ENCODE data around the gene NRXN3.

NRXN3 gene

DNA sequence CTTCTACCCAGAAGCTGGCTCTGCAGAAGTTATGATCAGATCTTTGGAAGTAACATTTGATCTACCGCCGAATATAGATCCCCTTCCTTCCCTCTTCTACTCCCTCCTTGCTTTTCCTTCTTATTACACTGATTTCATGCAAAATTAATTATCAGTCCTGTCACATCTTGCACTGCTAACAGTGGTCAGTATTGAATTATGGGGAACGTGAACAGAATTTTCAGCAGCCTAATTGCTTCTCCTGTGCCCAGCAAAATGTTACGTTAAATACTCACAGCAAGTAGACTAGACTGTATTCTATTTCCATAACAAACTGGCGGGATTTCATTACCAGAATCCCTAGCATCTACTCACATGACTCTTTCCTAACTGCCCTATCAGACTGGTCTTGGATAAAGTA is 1444.3 kb downstream of the NRXN3 start:
- DNase-seq (ENCODE audit: low read depth in 2 of 2): no peak

- DNase-seq (ENCODE audit: low read depth in 2 of 2): no peak
Observed at GRCh38 chr14:79627058-79627457, 1456.9 kb downstream of the NRXN3 start.

- no peak for DNase-seq (ENCODE audit: low read depth in 2 of 2)
Observed at GRCh38 chr14:79629411-79630287, 1459.5 kb downstream of the NRXN3 start.

- DNase-seq (ENCODE audit: low read depth in 2 of 2): no peak
Observed at GRCh38 chr14:79630288-79630960, 1460.3 kb downstream of the NRXN3 start.

- DNase-seq (ENCODE audit: low read depth in 2 of 2): no peak
Observed at GRCh38 chr14:79631276-79631675, 1461.1 kb downstream of the NRXN3 start.

GRCh38 chr14:79638672-79639266 is 1468.6 kb downstream of the NRXN3 start:
- DNase-seq (ENCODE audit: low read depth in 2 of 2): no peak

DNA sequence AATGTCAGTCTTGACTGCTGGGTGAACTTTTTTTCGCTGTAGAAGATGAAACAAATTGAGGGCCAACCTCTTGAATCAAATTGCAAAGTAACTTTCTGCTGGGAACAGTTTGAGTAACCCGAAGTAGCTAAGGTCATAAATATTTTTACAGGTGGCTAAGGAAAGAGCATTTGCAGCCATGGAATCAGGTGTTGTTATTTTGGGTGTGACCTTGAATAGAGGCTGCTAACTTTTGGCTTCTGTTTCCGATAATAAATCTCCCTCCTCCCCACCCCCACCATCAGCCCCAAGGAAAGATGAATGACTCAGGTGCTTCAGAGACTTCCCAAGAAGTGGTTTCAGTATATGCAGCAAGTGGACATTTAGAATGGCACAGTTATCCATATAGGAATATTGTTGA is 1469.4 kb downstream of the NRXN3 start:
- DNase-seq (ENCODE audit: low read depth in 2 of 2): no peak

GRCh38 chr14:79641371-79641770 is 1471.2 kb downstream of the NRXN3 start:
- no peak for DNase-seq (ENCODE audit: low read depth in 2 of 2)

DNA sequence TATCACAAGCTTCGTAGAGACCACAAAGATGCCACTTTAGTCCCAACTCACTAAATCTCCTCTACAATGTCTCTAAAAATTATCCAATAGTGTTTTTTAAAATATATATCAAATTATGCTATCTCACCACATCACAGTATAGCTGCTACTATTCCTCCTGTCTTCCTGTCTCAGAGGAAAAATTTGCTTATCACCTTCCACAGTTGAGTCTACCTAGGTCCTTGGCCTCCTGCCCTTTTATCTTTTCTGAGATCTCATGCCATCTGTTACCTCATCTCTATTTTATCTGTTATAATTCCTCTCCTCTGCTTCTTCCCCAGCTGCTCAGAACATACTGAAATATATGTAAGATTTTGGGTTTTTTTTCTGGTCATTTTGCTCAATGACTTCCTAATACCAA is 1473.0 kb downstream of the NRXN3 start:
- DNase-seq (ENCODE audit: low read depth in 2 of 2): no peak

GRCh38 chr14:79645753-79646362 is 1475.7 kb downstream of the NRXN3 start:
- no peak for DNase-seq (ENCODE audit: low read depth in 2 of 2)

DNA sequence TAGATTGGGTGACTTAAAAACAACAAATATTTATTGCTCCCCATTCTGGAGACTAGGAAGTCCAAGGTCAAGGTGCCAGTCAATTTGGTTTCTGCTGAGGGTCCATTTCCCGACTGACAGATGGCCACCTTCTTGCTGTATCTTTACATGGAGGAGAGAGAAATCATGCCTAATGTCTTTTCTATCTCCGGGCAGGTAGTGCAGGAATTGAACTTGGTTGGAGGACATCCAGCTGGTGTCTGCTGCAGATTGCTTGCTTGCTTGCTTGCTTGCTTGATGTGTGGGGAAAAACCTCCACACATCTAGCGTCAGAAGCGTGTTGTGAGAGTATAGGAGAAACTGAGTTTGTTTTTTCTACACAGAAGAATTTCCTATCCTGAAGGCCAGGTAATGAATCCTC is 1479.7 kb downstream of the NRXN3 start:
- no peak for DNase-seq (ENCODE audit: low read depth in 2 of 2)

- no peak for DNase-seq (ENCODE audit: low read depth in 2 of 2)
Observed at GRCh38 chr14:79652513-79653307, 1482.5 kb downstream of the NRXN3 start.

DNA sequence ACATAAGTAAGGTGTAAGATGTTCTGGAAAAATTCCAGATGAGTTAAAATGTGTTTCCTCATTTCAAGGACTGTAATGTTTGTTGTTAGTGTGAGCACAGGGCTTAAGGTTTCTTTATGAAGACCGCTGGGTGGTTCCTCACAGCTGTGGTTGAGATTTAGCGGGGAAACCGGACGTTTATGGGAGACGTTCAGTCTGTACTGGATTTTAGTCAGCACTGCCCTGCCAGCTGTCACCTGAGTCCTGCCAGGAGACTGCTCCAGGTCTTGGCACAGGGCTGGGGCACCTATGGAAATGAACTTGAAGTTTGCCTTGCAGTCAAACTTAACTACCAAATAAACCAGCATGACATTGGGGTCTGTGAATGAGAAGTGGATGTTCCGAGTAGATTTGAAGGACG is 1485.9 kb downstream of the NRXN3 start:
- no peak for DNase-seq (ENCODE audit: low read depth in 2 of 2)

DNA sequence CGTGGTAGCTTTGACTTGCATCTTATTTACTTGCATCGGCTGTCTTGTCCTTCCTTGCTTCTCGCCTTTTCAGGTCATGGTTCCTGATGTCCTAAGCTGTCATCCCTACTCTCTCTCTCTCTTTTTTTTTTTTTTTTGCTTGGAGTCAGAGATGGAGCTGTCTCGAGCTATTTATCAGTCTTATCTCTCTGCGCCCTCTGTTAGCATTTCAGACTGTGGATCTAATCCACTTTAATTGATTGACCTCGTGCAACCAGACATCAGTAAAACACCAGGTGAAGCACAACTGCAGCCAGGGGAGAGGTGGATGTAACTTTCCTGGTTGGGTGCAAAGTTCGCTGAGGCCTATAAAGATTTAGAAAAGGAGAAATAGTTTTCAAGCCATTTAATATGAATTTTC is 1486.3 kb downstream of the NRXN3 start:
- no peak for DNase-seq (ENCODE audit: low read depth in 2 of 2)

DNA sequence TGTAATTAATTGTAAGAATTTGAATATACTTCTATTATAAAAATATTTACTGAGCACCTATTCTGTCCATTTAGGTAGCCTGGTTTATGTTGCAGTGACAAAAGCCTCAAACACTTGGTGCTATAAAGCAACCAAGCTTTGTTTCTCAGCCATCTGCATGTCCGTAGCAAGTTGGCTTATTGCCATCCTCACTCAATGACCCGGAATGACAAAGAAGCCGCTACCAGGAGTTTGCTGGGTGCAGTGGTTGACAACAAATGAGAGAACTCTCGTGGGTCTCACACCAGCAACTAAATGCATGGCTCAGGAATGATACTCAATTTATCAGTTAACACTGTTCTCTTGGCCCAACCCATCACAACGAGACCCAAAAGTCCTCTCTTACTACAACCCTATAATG is 1488.0 kb downstream of the NRXN3 start:
- DNase-seq (ENCODE audit: low read depth in 2 of 2): no peak

DNA sequence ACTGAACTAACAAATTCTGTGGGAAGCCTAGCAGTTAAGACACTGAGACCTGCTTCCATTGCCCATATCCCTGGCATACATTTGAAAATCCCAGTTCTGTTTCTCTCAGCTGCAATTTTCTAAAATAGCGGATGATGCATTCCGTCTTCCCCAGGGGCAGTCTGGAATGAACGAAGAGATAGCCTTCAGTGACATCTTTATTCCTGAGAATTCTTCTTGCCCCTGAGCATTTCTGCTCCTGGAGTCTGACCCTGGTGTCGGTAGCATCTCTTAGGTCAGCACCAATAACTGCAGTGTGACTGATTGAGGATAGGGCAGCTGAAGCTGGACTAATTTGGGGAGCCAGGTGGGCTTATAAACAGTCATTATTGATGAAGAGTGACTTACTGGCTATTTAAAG is 1488.6 kb downstream of the NRXN3 start:
- DNase-seq (ENCODE audit: low read depth in 2 of 2): no peak

GRCh38 chr14:79660053-79660939 is 1490.1 kb downstream of the NRXN3 start:
- no peak for DNase-seq (ENCODE audit: low read depth in 2 of 2)

- no peak for DNase-seq (ENCODE audit: low read depth in 2 of 2)
Observed at GRCh38 chr14:79661752-79662151, 1491.6 kb downstream of the NRXN3 start.

DNA sequence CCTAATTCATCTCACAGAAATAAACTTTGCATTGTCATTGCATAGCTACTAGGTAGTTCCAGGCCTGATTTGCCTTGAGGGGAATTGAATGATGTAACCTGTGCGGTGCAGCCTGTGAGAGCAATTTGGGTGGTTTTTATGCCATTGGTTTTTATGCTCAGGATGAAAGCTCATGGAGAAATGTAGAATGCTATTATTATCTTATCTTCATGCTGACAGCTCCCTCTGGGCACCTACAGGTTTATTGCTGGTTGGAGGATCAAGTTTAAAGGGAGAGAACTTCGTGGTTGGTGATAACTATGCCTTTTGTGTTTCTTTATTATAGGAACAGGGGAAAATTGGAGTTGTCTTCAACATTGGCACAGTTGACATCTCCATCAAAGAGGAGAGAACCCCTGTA is 1493.3 kb downstream of the NRXN3 start:
- DNase-seq (ENCODE audit: low read depth in 2 of 2): no peak

GRCh38 chr14:79665556-79665955 is 1495.4 kb downstream of the NRXN3 start:
- DNase-seq (ENCODE audit: low read depth in 2 of 2): no peak

DNA sequence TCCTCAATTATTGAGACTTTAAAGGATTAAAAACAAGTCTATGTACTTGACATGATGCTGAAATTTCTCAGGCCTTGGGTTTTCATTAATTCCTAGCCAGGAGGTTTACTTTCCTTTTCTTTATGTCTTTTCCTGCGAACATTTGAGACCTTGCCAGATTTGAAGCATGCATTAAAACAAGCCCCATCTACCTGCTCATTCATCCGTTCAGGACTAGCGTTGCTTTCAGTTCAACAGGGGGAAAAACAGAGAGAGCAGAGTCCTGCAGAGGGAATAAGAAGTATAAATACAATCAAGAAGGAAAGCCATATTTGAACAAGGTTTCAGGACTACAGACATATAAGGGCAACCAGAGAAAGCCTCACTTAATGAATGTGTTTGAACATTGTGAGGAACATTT is 1498.8 kb downstream of the NRXN3 start:
- no peak for DNase-seq (ENCODE audit: low read depth in 2 of 2)
